GM03348 (cell line): ENCODE results near the gene SLC24A3.

ENCODE experiments used
- DNase-seq: peaks from one replicate; pipeline ENCODE4 v3.0.0; 2012; ENCODE audit warnings: low spot score

SLC24A3 gene

GRCh38 chr20:19714579-19714840, 502.1 kb downstream of the SLC24A3 start:
- DNase-seq: no peak

DNA sequence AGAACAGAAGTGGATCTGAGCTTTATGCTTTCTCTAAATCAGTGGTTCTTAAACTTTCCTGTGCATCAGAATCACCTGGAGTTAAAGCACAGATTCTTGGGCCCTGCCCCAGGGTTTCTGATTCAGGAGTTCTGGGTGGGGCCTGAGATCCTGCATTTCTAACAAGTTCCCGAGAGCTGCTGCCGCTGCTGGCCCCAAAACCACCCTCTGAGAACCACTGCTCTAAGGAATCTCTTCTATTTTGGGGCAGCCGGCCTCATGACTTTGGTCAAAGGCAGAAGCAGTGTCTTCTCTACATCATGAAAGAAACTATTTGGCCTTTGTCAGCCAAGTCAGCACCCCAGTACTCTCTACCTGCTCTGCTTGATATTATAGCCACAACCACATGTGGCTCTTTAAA, 503.5 kb downstream of the SLC24A3 start:
- DNase-seq: no peak

DNA sequence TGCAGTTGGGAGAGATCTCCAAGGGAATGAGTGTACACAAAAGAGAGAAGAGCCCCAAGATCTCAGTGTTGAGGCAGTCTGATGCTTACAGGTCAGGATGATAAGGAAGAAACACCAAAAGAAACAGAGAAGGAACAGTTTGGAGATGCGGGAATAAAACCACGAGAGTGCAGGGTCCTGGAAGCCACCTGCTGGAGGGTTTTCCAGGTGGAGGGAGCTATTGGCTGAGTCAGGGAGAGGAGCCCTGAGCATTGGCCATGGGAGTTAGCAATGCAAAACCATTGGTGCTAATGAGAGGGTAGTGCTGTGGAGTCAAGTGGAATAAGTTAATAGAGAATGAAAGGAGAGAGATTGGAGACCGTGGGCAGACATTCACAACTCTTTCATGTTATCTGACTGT, 506.4 kb downstream of the SLC24A3 start:
- DNase-seq: no peak

- DNase-seq: no peak
Measured at GRCh38 chr20:19720991-19721390, 508.5 kb downstream of the SLC24A3 start.

GRCh38 chr20:19723051-19723450, 510.6 kb downstream of the SLC24A3 start:
- DNase-seq: no peak

- DNase-seq: no peak
Measured at GRCh38 chr20:19723813-19724430, 511.5 kb downstream of the SLC24A3 start.

- no peak for DNase-seq
Measured at GRCh38 chr20:19725373-19725772, 512.9 kb downstream of the SLC24A3 start.

GRCh38 chr20:19725814-19726525, 513.5 kb downstream of the SLC24A3 start:
- DNase-seq: peak; percentile 48

GRCh38 chr20:19727251-19727847, 514.9 kb downstream of the SLC24A3 start:
- no peak for DNase-seq

GRCh38 chr20:19729672-19730071, 517.2 kb downstream of the SLC24A3 start:
- no peak for DNase-seq

DNA sequence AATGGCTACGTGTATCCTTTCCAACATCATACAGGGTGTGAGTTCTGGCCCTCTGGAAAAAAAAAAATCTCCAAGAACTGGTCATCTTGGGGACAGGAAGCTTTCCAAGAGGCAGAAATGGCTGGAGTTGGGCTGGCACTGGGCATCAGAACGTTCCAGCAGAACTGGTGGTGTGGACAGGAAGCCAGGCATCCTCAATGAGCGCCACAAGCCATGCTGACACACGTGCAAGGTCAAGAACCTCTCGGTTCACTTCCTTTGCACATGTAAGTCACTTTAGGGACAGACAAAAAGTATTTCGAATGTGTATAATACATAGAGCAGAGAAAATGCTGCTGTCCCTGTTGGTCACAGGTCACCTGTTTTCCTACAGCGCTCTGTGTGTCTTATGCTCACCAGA, 518.3 kb downstream of the SLC24A3 start:
- no peak for DNase-seq

GRCh38 chr20:19734811-19735210, 522.4 kb downstream of the SLC24A3 start:
- no peak for DNase-seq

- peak; percentile 90 for DNase-seq
Measured at GRCh38 chr20:19735446-19735845, 523.0 kb downstream of the SLC24A3 start.

GRCh38 chr20:19737025-19737424, 524.6 kb downstream of the SLC24A3 start:
- DNase-seq: peak; percentile 64

GRCh38 chr20:19738951-19739350, 526.5 kb downstream of the SLC24A3 start:
- no peak for DNase-seq

- no peak for DNase-seq
Measured at GRCh38 chr20:19739351-19739750, 526.9 kb downstream of the SLC24A3 start.

DNA sequence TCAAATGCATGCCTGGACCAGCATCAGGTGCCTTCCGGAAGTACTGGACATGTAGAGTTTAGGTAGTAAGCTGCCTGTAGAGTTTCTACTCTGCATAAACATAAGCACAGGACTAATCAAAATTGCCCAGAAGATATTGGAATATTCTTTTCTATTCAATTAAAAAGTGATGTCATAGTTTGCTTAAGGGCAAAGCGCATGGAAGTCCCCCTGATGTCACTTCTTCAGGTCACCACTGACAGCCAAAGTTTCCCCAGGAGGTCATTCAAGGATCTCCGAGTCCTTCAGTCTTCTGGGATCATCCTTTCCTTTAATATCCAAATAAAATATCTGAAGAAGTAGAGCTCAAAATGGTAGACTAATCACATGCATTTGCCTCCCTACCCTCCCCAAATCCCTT, 528.1 kb downstream of the SLC24A3 start:
- no peak for DNase-seq

- peak; percentile 33 for DNase-seq
Measured at GRCh38 chr20:19741924-19742323, 529.5 kb downstream of the SLC24A3 start.

DNA sequence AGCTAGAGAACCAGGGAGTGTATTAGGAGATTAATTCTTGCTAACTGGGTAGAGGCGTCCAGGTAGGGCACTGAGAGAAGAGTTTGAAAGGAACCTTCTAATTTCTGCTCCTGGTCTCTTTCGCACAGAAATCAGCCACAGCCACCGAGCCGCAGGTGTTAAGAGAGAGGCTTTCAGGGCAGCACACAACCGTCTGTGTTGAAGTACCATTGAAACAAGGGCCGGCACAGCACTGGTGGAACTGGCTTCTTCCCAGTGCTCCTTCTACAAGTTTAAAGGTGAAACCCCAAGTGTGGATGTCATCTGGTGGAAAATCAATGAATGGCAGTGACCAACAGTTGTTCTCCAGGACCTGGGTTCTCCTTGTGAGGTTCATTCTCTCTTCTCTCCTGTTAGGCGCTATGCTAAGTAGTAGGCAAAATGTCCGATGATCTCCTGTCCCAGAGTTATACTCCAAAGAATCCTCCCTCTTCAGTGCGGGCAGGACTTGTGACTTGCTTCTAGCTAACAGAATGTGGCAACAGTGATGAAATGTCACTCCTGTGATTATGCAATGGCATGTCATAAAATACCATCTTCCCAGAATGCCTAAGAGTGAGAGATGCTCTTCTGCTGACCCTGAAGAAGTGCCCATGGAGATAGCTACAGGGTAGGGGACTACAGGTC, 530.7 kb downstream of the SLC24A3 start:
- DNase-seq: no peak

DNA sequence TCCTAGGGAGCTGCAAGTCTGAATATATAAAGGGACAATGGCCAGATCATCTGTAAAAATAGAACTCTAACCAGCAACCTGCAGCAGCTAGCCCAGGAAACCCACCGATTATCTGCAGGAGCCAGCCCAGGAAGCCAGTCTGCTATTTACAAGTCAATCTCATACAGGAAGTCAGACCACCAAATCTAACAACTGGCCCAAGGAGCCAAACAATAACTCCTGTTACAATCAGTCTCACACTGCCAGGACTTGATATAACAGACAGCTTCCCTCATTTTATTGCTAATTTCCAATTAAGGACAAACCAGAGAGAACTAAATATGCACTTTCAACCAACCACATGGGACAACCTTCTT, 531.2 kb downstream of the SLC24A3 start:
- no peak for DNase-seq

- DNase-seq: no peak
Measured at GRCh38 chr20:19745106-19745505, 532.7 kb downstream of the SLC24A3 start.

GRCh38 chr20:19745584-19745983, 533.1 kb downstream of the SLC24A3 start:
- DNase-seq: no peak

DNA sequence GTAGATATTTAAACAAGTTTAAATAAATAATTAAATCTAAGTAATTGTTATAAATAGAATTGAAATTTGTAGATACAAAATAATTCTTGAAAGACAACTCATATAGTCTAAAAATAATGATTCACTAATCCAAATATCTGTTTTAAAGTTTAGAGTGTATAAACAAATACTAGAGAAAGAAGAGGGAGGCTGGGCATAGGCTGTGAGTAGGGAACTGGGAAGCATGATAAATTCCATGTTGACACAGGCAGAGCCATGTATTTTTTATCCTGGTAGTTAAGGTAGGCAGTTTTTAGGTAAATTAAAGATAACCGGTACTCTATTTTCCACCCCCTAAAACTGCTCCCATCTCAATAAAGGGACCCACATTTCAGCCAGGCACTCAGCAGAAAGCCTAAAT, 534.0 kb downstream of the SLC24A3 start:
- DNase-seq: no peak
